Mucosa of descending colon (tissue), 3 donors: Measurements from ENCODE around the gene SIAH3. TPM values are rescaled to one million over a fixed set of nuclear protein-coding genes. Genes with fewer than 3 reads are reported as not detected.

Experiments
- ATAC-seq: fragments of 200-7000 bp; cut with Tn5 transposase; one replicate; pipeline ENCODE4 v1.9.1; 2020; ENCODE audit warnings: mild to moderate bottlenecking, moderate library complexity
- DNase-seq, 3 donors: peaks; one replicate each; pipeline ENCODE4 v3.0.0-alpha.2; 2020
- H3K36me3 ChIP-seq: fragments of 200-600 bp; one replicate; pipeline ENCODE4 v1.8.0; 2021; ENCODE audit warnings: low read depth, mild to moderate bottlenecking
- H3K4me1 ChIP-seq: fragments of 200-600 bp; one replicate; pipeline ENCODE4 v1.8.0; 2021; ENCODE audit warnings: low read depth, mild to moderate bottlenecking
- H3K4me3 ChIP-seq: fragments of 200-600 bp; one replicate; pipeline ENCODE4 v1.8.0; 2021; ENCODE audit warnings: mild to moderate bottlenecking
- H3K9me3 ChIP-seq: fragments of 200-600 bp; one replicate; pipeline ENCODE4 v1.8.0; 2021; ENCODE audit warnings: mild to moderate bottlenecking
- intact Hi-C, 2 donors: fragments of 100-400 bp; cut with DNase I in 1 of 2; cut with micrococcal nuclease in 1 of 2; formaldehyde crosslinking; loops; one replicate each; pipeline versions ENCODE4 v1.11.0 to v1.11.1; 2022; cut with DNase I, micrococcal nuclease
- total RNA-seq, 3 donors: library from RNA; stranded (reverse); fragmentation: NEBNext Ultra II Directional in 2 of 3; extraction: Animal tissue kit (Norgen Biotek cat#: 25700) in 2 of 3; gene quantifications; one replicate each; pipeline versions ENCODE4 v1.2.1 to v1.2.4, GENCODE V29; 2021 to 2023
- TF ChIP-seq, protein P1 (sequence below): fragments of 200-600 bp; IDR thresholded peaks from one replicate; pipeline ENCODE4 v1.8.0; 2022; ENCODE audit warnings: antibody characterized with exemption, mild to moderate bottlenecking
- donor health status: DM: no; HTN: no; CAD: no; lungs with moderate emphysema.
- donor health status: DM: no; HTN: no; CAD: no.
- donor health status: DM: no; HTN: yes; CAD: no.

The SIAH3 gene
- total RNA-seq, 3 donors from 2014 or later = 0.05 to 0.06 (median 0.06) TPM

DNA sequence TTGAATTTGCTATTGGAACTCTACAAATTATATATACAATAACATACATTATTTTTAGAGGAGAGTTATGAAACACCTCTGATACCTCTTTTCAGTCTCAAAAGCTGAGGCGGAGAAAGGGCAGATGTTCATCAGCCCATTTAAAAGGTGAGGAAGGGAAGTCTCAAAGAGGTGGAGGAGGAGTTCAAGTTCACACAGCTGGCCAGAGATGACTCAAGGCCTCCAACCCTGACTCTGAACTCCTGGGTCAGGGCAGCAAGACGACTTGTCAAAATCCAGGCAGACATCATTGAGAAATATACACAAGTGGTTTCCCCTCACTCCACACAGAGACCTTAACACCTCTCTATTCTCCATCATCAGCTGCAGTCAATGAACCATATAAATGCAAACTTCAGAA lies 2.1 kb downstream of the SIAH3 start:
- Histone ChIP-seq H3K9me3 (no peaks in the 10 kb centered on the region), H3K36me3 (no peaks in the 10 kb centered on the region), H3K4me1 (peaks cover 3% of the 10 kb centered on the region), H3K4me3 (no peak overlapping the region)
- DNase-seq (no peak), ATAC-seq (no peak)
- TF ChIP-seq, protein P1, sequence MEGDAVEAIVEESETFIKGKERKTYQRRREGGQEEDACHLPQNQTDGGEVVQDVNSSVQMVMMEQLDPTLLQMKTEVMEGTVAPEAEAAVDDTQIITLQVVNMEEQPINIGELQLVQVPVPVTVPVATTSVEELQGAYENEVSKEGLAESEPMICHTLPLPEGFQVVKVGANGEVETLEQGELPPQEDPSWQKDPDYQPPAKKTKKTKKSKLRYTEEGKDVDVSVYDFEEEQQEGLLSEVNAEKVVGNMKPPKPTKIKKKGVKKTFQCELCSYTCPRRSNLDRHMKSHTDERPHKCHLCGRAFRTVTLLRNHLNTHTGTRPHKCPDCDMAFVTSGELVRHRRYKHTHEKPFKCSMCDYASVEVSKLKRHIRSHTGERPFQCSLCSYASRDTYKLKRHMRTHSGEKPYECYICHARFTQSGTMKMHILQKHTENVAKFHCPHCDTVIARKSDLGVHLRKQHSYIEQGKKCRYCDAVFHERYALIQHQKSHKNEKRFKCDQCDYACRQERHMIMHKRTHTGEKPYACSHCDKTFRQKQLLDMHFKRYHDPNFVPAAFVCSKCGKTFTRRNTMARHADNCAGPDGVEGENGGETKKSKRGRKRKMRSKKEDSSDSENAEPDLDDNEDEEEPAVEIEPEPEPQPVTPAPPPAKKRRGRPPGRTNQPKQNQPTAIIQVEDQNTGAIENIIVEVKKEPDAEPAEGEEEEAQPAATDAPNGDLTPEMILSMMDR = no peak
- intact Hi-C loops = no loop called here

DNA sequence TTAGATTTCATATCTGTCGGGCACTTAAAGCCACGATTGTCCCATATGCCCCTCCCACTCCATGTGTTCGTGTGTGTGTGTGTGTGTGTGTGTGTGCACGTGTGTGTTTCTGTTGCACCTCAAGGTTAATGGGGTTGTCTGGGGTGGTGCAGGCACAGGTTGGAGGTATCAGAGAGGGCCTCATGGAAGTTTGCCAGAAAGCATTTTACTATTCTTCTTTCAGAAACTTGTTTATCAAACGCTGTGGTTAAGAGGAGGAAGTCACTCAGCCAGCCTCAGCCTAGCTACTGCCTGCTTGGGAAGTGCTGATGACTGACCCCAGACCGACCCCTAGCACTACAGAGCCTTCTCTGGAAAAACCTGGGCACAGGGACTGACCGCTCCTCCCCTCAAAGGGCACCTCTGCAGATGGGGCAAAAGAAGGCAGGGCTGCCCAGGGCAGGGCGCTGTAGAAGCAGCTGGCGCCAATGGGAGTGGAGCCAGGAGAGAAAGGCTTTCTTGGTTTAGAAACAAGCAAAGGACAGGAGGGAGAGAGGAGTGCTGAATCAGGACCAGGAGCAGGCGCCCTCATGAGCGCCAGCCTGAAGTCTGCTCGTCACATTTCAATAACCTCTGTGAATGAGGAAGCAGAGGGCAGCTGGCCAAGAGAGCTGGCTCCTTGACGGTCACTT lies 3.9 kb downstream of the SIAH3 start:
- TF ChIP-seq, protein P1 = no peak
- ATAC-seq = peak; percentile 69
- Histone ChIP-seq H3K9me3 (no peaks in the 10 kb centered on the region), H3K4me3 (no peak overlapping the region), H3K4me1 (peaks cover 3% of the 10 kb centered on the region), H3K36me3 (no peaks in the 10 kb centered on the region)
- DNase-seq = peak; percentile 28 to 51 (median 28)
- intact Hi-C loops = no loop called here

DNA sequence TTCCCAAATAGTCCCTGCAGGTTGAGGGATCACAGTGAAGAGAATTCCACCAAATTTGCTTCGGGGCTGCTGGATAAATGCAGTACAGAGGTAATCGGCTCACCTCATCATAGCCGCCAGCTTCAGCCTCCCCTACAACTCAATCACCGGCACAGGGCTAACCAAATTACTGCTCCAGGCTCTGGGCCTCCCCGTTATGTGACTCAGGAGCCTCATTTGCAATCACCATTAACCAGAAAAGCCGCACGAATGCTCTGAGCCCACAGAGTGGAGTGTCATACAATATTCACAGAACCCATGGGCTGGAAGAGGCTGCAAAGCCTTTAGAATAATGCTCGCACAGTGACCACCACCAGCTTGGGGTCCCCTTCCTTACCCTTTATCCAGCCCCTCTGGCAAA lies 4.9 kb downstream of the SIAH3 start:
- TF ChIP-seq, protein P1 = no peak
- no peaks in the 10 kb centered on the region for H3K9me3 ChIP-seq
- no peaks in the 10 kb centered on the region for H3K36me3 ChIP-seq
- H3K4me3 ChIP-seq = no peak overlapping the region
- DNase-seq = no peak
- H3K4me1 ChIP-seq = peaks cover 3% of the 10 kb centered on the region
- intact Hi-C loops = no loop called here
- ATAC-seq = no peak

DNA sequence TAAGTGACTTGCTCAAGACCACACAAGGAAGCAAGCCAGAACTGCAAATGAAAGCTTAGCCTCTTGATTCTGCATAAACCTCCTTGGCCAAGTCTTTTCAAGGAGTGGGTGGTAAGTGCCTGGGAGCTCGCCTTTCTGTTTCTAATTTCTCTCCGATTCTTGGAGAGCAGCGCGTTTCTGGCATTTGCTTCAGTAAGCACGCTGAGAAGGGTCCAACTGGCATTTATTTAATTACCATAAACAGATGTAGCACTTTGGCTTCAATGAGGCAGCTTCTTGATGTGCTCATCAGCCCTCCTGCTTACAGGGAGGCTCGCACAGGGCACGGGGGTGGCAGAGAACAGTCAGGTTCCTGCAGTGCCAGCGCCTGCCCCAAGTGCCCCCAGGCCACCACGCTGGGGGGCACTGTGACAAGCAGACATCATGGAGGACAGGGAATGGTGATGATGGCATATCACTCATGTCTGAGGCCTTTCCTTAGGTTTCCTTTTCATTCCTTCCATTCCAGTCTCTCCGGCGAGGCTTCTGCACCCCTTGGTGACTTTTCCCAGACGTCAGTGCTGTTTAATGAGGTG lies 13.3 kb downstream of the SIAH3 start:
- TF ChIP-seq, protein P1 = no peak
- intact Hi-C loops = no loop called here
- H3K4me1 ChIP-seq = no peaks in the 10 kb centered on the region
- ATAC-seq (no peak), DNase-seq (no peak)
- H3K36me3 ChIP-seq = no peaks in the 10 kb centered on the region
- H3K4me3 ChIP-seq = no peak overlapping the region
- H3K9me3 ChIP-seq = no peaks in the 10 kb centered on the region

DNA sequence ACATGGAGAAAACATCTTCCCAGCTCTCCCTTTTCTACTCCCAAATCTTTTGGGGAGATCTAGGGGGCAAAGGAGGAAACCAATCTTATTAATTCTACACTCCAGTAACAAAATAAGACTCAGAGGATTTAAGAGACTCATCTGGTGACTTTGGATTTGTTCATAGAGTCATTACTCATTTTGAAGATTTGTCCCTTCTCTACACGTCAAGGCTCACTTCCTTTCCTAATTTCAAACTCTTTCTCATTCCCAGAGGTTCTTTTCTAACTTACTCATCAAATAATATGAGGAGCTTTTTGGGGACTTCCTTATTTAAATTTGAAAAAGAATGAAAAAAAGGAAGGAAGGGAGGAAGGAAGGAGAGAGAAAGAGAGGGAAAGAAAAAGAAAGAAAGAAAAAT lies 14.4 kb downstream of the SIAH3 start:
- Histone ChIP-seq H3K4me1 (no peaks in the 10 kb centered on the region), H3K36me3 (no peaks in the 10 kb centered on the region), H3K9me3 (no peaks in the 10 kb centered on the region), H3K4me3 (no peak overlapping the region)
- TF ChIP-seq, protein P1 = no peak
- intact Hi-C loops = no loop called here
- no peak for ATAC-seq
- no peak for DNase-seq
